HG02759 (cell line): ENCODE results near the gene DUSP22.
"Not testable (repeated sequence)": the region's sequence is repeated elsewhere in the genome, so short reads cannot be mapped to it uniquely, and the experiment has no call there.

Experiments
- ATAC-seq: cut with Tn5 transposase; IDR thresholded peaks from one replicate; pipeline ENCODE4 v1.9.1; 2021; ENCODE audit warnings: mild to moderate bottlenecking, moderate library complexity; ENCODE audit not compliant: unreplicated experiment

Gene DUSP22

DNA sequence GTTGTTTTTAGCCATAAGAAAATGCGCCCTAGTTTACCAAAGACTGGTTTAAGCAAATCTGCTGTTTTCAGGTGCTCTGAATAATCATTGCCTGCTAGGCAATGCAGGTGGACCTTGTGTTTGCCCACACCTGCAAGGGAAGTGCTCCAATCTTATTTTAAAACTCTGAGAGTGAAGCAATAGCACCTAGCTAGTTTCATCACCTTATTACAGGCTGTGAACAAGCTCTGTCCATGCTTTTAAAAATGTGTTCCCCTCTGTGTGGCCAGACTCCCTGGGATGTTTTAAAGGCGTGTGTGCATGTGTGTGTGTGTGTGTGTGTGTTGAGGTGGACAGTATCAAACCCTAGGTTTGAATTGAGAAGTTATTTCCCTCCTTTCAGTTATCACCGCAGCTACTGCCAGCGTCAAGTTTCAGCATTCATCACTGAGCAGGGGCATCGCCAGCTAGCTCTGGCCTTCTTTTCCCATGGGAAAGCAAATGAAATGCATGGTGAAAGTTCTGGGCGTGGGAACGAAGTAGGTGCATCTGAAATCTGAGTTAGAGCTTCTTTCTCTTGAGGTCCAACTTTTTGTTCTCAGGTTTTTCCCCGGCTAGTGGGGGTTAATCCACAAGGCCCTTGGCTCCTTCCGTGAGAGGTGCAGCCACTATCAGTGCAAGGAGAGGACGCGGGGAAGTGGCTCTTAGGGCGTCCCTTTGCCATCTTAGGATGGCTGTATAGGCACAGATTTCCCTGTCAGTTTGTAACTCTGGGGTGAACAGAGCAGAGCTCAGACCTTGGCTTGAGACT, 30.8 kb downstream of the DUSP22 start:
- ATAC-seq, result no peak

DNA sequence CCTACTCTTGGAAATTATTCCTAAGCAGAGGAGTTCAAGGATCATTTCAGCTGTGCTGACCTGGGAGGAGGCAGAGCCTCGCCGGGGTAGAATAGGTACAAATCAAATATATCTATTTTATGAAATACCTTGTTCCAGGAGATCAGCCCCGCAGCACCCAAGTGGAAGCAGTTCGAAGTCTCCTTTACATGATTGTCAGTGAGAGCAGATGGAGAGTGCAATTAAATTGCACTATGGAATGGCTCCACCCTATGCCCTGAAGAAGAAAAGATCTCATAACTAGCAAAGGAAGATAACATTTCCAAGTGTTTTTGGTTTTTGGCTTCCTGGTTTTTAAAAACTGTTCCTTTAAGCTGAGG, 31.4 kb downstream of the DUSP22 start:
- ATAC-seq, result no peak

- ATAC-seq, result no peak
Observed at GRCh38 chr6:324116-324728, 31.9 kb downstream of the DUSP22 start.

- ATAC-seq, result no peak
Observed at GRCh38 chr6:324729-325125, 32.4 kb downstream of the DUSP22 start.

- not testable (repeated sequence) for ATAC-seq
Observed at GRCh38 chr6:325161-325860, 33.0 kb downstream of the DUSP22 start.

GRCh38 chr6:326066-326465, 33.8 kb downstream of the DUSP22 start:
- ATAC-seq, result not testable (repeated sequence)

DNA sequence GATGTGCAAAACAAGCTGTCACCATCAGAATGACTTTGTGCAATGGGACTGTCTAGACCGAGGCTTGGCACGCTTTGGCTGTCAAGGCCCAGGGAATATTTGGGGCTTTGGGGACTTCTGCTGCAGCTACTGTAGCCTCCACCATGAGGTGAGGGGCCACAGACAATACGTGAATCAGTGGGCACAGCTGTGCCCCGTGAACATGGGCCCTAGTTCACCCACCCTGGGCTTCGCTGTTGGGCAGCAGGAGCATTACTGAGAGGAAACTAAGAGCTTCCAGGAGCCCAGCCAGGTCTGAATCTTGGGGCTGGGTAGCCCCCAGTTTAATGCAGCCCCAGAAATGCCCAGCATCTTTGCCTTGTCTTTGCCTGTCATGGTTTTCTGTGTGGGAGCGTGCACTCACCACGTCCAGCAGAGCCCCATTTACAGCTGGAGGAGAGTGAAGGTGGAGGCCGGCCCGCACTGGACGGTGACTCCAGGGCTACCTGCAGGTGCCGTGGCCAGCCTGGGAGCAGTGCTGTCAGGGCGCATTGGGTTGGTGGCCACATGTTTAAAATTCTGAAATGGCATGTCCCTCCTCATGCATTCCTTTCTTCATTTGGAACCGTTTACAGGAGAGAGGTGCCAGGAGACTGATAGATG, 34.7 kb downstream of the DUSP22 start:
- ATAC-seq, result no peak

DNA sequence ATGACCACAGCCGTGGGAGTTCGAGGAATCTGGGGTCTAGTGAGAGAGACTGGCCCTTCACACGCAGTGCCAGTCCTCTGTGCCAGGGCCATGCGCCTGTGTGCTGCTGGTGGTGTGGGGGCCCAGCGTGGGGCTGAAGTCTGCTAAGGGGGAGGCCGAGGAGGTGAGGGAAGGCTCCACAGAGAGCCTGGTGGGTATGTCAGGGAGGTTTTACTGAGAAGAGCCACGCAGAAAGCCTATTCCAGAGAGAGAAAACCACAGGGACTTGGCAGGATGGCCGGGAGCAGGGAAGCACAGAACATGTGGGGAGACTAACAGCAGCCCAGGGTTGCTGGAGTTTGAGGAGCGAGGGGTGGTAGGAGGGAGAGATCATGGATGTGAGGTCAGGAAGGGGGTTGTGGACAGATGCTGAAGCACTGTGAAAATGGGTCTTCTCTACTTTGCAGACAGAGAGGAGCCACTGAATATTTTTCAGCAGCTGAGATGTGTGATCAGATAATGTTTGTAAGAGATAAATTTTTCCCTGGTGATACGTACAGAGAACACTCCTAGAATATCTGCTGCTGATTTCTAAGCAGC, 35.3 kb downstream of the DUSP22 start:
- ATAC-seq, result no peak

DNA sequence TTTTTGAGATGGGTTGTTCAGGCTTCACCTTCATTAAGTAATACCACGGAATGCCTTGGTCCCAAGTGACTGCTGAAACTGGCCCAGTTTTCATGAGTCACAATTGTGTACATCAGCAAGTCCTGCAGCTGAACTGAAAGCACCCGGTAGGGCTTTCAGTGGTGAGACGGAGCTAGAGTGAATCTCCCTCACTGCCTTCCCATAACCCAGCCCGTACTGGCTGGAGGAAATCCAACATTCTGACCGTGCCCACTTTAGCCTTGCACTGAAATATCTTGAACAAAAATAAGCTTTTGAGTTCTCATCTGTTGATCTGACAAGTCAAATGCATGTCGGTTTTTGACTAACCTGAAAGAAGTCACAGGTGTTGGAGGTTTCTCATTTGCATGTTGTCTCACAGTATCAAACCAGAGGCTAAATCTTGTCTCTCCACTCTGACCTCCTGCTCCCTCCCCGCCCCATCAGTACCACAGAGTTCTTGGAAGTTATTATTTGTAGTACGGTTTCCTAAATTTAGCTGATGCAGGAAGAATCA, 35.9 kb downstream of the DUSP22 start:
- peak; percentile 76 for ATAC-seq

DNA sequence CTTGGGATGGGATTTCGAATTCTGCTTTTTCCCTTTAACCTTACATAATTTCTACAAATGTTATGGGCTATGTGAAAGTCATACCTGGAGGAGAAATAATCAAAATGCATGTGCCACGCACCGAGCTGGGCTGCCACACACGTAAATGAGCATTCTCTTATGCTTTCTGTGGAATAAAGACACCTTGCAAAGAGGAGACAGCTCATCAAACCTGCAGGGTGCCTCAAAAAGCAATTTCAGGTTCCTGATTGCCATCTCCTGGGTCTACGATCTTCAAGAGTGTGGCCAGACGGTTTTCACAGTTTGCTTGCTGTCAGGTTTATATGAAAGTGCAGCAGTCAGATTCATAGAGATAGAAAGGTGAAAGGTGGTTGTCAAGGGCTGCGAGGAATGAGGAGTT, 36.6 kb downstream of the DUSP22 start:
- no peak for ATAC-seq

DNA sequence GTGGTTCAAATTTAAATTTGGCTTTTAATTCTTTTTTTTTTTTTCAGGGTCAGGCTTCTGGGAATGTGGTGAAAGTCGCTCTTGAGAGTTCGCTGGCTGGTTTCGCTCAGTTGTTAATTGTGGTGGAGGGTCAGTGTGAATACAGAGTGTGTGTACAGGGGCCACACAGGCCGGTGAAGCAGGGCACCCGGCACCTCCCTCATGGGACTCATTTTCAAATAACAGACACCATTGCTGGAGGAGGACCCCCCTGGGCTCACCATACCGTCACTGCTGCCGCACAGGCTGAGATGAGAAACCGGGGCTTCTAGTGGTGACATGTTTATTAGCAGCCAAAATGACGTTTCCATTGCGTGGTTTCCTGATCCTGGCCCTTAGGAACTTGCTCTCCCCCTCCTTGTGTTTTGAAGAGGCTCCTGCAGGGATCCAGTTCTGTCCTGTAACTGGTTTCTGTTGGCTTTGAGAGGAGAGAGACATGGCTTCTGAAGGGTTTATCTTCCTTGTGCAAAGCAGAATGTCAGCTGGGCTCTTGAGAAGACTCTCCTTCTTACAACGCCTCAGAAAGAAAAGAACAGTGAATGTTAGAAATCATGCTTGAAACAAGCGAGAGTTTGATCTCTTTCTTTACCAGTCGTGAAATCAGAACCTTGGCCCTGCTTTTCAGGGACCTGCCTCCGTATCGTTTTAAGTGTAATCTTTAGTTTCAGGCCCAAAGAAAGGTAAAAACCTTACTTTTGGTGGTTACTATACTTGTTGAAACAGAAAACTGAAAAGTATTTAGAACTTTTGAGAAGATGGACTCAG, 37.8 kb downstream of the DUSP22 start:
- ATAC-seq, result no peak

- ATAC-seq, result no peak
Observed at GRCh38 chr6:330948-331347, 38.7 kb downstream of the DUSP22 start.

- ATAC-seq, result peak; percentile 50
Observed at GRCh38 chr6:331622-332521, 39.6 kb downstream of the DUSP22 start.

DNA sequence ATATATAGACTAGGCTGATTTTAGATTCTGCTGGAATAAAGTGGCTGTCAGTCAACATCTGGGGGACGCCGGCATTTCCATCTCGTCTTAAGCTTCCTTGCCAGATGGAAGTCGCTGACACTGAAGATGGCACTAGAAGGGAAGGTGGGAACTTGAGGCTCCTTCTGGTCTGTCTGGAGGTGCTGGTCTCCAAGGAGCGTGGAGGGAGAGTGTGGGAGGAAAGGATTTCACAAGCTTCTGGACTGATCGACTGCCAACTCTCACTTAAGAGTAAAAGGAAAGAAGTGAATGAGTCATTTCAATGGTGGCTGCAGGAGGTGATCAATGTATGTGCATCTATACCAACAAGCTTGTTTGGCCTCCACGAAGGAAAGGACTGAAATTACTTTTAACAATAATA, 40.4 kb downstream of the DUSP22 start:
- no peak for ATAC-seq

- ATAC-seq, result no peak
Observed at GRCh38 chr6:333379-334002, 41.2 kb downstream of the DUSP22 start.

DNA sequence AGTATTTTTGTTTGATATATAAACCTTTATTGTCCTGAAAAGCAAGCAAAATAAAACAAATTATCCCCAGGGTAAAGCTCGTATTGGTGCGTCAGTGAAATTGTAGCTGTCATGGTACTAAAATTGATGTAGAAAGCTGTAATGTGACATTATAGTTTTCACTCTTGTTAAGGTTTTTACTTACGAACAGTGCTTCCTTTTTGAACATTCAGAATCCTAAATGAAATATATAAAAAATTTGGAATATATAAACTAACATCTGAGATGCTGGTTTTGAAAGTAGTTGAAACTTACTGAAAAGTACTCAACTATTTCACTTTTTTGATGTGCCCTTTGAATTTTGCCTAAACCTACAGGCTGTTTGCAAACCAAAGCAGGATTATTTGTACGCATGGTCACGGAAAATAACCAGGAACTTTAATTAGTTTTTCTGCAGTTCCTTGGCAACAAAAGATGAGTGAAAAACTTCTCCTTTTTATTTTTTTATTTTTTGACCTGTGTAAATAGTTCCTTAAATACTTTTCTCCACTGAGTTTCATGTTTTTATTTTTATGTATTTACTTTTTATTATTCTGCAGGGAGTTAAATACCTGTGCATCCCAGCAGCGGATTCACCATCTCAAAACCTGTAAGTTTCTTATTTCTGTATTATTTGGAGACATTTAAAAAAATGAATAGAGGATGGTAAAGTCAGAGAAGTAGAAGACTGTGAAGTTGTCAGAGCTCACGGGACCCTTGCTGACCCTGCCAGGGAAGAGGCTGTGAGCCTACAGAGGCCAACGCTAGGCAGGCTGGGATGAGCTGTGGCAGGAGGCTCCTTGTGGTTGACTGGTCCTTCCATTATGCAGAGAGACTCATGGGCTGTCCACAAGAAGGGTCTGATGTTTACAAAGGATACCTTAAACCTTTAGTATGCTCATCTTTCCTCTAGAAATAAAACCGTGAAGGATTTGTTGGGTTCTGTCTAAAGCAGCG, 42.5 kb downstream of the DUSP22 start:
- ATAC-seq, result no peak

DNA sequence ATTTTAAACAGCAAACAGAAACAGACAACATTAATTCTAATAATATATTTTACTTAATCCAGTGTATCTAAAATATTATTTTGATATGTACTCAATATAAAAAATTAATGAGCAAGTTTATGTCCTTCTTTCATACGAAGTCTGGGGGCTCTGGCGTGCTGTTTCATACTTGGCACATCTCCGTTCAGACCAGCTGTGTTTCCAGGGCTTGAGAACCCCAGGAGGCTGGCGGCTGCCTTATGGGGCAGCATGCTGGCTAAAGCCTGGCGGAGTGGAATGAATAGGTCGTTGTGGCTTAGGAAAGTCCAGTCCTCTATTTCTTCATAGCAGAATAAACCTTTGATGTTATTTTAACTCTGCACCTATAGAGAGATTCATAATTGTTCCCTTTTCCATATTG, 43.3 kb downstream of the DUSP22 start:
- no peak for ATAC-seq
